Neural progenitor cell (in vitro differentiated cells): ENCODE data around the gene PHAX.

Experiments
- CTCF ChIP-seq: fragments of 200-600 bp; sonication (generic); IDR thresholded peaks from 2 replicates; pipeline ENCODE4 v1.5.1; 2017; ENCODE audit warnings: antibody characterized with exemption, mild to moderate bottlenecking
- EZH2 ChIP-seq: fragments of 200-600 bp; sonication (generic); IDR thresholded peaks from 2 replicates; pipeline ENCODE4 v1.6.1; 2017; ENCODE audit warnings: antibody characterized with exemption, mild to moderate bottlenecking, moderate library complexity
- EZH2phosphoT487 ChIP-seq: fragments of 200-600 bp; sonication (generic); IDR thresholded peaks from 2 replicates; pipeline ENCODE4 v1.6.1; 2017; ENCODE audit warnings: antibody characterized with exemption

- TF ChIP-seq CTCF (no peak), EZH2 (no peak), EZH2phosphoT487 (no peak)
Measured at GRCh38 chr5:126599499-126599898, 1.2 kb upstream of the PHAX start.
